Adrenal gland (tissue), 5 donors: ENCODE measurements around the gene NPY.

ENCODE experiments used
- POLR2A ChIP-seq, 2 donors: fragments of 450-650 bp; IDR thresholded peaks; one replicate each; pipeline ENCODE4 v1.6.1; 2017; ENCODE audit warnings: antibody characterized with exemption in 2 of 2, mild to moderate bottlenecking in 2 of 2, moderate library complexity in 1 of 2
- TF ChIP-seq, protein P1 (sequence below), 6 experiments: fragments of 450-650 bp in 4 of 6; fragments of 200-600 bp in 2 of 6; sonication (generic) in 1 of 6; IDR thresholded peaks; 1 replicate in 5 of 6; 2 replicates in 1 of 6; pipeline versions ENCODE4 v1.5.1 to v1.8.0; 2016 to 2021; ENCODE audit warnings: antibody characterized with exemption in 6 of 6, mild to moderate bottlenecking in 2 of 6, moderate library complexity in 1 of 6
- donor health status: DM: no; HTN: no; CAD: no.

GRCh38 chr7:24279512-24279911 lies 4.5 kb upstream of the NPY start:
- TF ChIP-seq, protein P1, sequence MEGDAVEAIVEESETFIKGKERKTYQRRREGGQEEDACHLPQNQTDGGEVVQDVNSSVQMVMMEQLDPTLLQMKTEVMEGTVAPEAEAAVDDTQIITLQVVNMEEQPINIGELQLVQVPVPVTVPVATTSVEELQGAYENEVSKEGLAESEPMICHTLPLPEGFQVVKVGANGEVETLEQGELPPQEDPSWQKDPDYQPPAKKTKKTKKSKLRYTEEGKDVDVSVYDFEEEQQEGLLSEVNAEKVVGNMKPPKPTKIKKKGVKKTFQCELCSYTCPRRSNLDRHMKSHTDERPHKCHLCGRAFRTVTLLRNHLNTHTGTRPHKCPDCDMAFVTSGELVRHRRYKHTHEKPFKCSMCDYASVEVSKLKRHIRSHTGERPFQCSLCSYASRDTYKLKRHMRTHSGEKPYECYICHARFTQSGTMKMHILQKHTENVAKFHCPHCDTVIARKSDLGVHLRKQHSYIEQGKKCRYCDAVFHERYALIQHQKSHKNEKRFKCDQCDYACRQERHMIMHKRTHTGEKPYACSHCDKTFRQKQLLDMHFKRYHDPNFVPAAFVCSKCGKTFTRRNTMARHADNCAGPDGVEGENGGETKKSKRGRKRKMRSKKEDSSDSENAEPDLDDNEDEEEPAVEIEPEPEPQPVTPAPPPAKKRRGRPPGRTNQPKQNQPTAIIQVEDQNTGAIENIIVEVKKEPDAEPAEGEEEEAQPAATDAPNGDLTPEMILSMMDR (IDR thresholded peaks at IDR 0.05): no peak
- no peak for TF ChIP-seq POLR2A (IDR thresholded peaks at IDR 0.05)
